PC-3 (cell line): ENCODE measurements around the gene TREML4.

Experiments
- CTCF ChIP-seq: fragments of 300-600 bp; sonication (generic); conservative IDR thresholded peaks from 2 replicates; pipeline ENCODE4 v1.5.1; 2017; ENCODE audit warnings: antibody characterized with exemption, low read depth, mild to moderate bottlenecking, low read length
- EZH2 ChIP-seq: fragments of 300-600 bp; sonication (generic); IDR thresholded peaks from one replicate; pipeline ENCODE4 v1.6.1; 2017; ENCODE audit warnings: antibody characterized with exemption, mild to moderate bottlenecking, low read length; ENCODE audit not compliant: unreplicated experiment
- EZH2phosphoT487 ChIP-seq: fragments of 300-600 bp; sonication (generic); IDR thresholded peaks from 2 replicates; pipeline ENCODE4 v1.6.1; 2018; ENCODE audit warnings: mild to moderate bottlenecking, antibody characterized with exemption, low read length, borderline replicate concordance

- peak; percentile 71 for TF ChIP-seq CTCF
- no peak for TF ChIP-seq EZH2
- TF ChIP-seq EZH2phosphoT487, result no peak
Observed at GRCh38 chr6:41182069-41183034, 45.8 kb upstream of the TREML4 start.
